Ovary (tissue), 10 donors: ENCODE results near the gene NDUFV1. TPM values are rescaled to one million over a fixed set of nuclear protein-coding genes. Genes with fewer than 3 reads are reported as not detected.

Experiments
- DNase-seq, 5 donors: peaks; one replicate each; pipeline ENCODE4 v3.0.0-alpha.2; 2019 to 2020
- H3K27ac ChIP-seq, 2 donors: fragments of 200-600 bp; one replicate each; pipeline versions ENCODE4 v1.5.1 to v1.8.0; 2019 to 2022
- H3K27me3 ChIP-seq: fragments of 200-600 bp; one replicate; pipeline ENCODE4 v1.8.0; 2022
- H3K36me3 ChIP-seq: fragments of 200-600 bp; sonication (generic); one replicate; pipeline ENCODE4 v1.5.1; 2019
- H3K4me1 ChIP-seq: one replicate; pipeline ENCODE4 v1.8.1; 2013; ENCODE audit warnings: mild to moderate bottlenecking, moderate library complexity; ENCODE audit not compliant: insufficient read depth
- H3K4me3 ChIP-seq: fragments of 200-600 bp; sonication (generic); one replicate; pipeline ENCODE4 v1.5.1; 2017
- H3K9me3 ChIP-seq, 2 donors: fragments of 200-600 bp in 1 of 2; sonication (generic) in 1 of 2; one replicate each; pipeline versions ENCODE4 v1.5.1 to v1.8.1; 2013 to 2019; ENCODE audit warnings: mild to moderate bottlenecking in 1 of 2, moderate library complexity in 1 of 2
- EP300 ChIP-seq: sonication (generic); formaldehyde crosslinking; IDR thresholded peaks from one replicate; pipeline ENCODE4 v1.6.1; 2017; ENCODE audit warnings: antibody characterized with exemption
- POLR2A ChIP-seq: fragments of 450-650 bp; IDR thresholded peaks from one replicate; pipeline ENCODE4 v1.6.1; 2017; ENCODE audit warnings: antibody characterized with exemption, mild to moderate bottlenecking, moderate library complexity
- WGBS, 3 donors: extraction: QIAGEN DNeasy Blood & Tissue Kit in 1 of 3; methylation state at CpG; one replicate each; pipeline versions ENCODE4 v1.1.5 to v1.1.7; 2013 to 2017; 5-methylcytosine and 5-hydroxymethylcytosine counted together
- intact Hi-C, 4 donors: fragments of 100-400 bp; cut with DNase I; formaldehyde crosslinking; loops; one replicate each; pipeline versions ENCODE4 v1.11.0 to v1.15.1; 2022 to 2023
- long read RNA-seq, 3 donors: library from polyadenylated mRNA in 2 of 3; unstranded in 2 of 3; transcript quantifications; one replicate each; pipeline ENCODE4 v2.0.0 and lab custom pipeline, GENCODE V29; 2021 to 2026
- polyA plus RNA-seq, 2 donors: library from polyadenylated mRNA; stranded (reverse); fragments of 200-250 nt in 1 of 2; fragments of 350-450 nt in 1 of 2; fragmentation: Illumina TruSeq in 1 of 2; extraction: RNeasy Lipid Tissue Mini Kit (QIAGEN cat#74804) in 1 of 2; gene quantifications; one replicate each; pipeline ENCODE4 v1.2.3, GENCODE V29; 2013 to 2014
- total RNA-seq, 7 donors: library from RNA; depleted of rRNA in 2 of 7; stranded (reverse); fragments of >200 nt in 2 of 7; fragmentation: NEBNext Ultra II Directional in 3 of 7; extraction: Animal tissue kit (Norgen Biotek cat#: 25700) in 3 of 7; gene quantifications; one replicate each; pipeline versions ENCODE4 v1.1.0 to v1.2.4, GENCODE V29; 2016 to 2023
- TF ChIP-seq, protein P1 (sequence below), 3 donors: fragments of 450-650 bp in 2 of 3; fragments of 200-600 bp in 1 of 3; IDR thresholded peaks; one replicate each; pipeline versions ENCODE4 v1.5.1 to v1.8.0; 2016 to 2022; ENCODE audit warnings: antibody characterized with exemption in 3 of 3, mild to moderate bottlenecking in 1 of 3
- donor health status: DM: no; HTN: no; CAD: no; lungs with moderate emphysema.
- donor health status: DM: no; HTN: no; CAD: no.
- donor health status: Bipolar disorder and iron deficiency.
- donor health status: DM: yes; HTN: yes; CAD: no.
- donor health status: DM: no; HTN: no; CAD: no.
- donor health status: DM: yes; HTN: yes; CAD: no.

Gene NDUFV1
- total RNA-seq: 100 to 1,000 TPM; 143 to 184 (median 169) TPM
- 100 to 1,000 TPM in 1 of 2 donors, 10 to 100 TPM in 1; 47.7 to 133 TPM for polyA plus RNA-seq
- long read RNA-seq, donor 1, transcript NDUFV1-201 (10 exons, 1,596 nt): major isoform, 816 of 1,029 reads
- long read RNA-seq, donor 1, transcript NDUFV1-202 (10 exons, 1,512 nt): minor isoform, 8 of 1,029 reads
- long read RNA-seq, donor 1, transcript NDUFV1-216 (10 exons, 1,503 nt): minor isoform, 17 of 1,029 reads
- long read RNA-seq, donor 1, partial matches to known transcripts: 35 of 1,029 reads
- long read RNA-seq, donor 1, other reads (novel, unspliced or antisense): 149 of 1,029 reads
- long read RNA-seq, donor 2, transcript NDUFV1-228 (2 exons, 573 nt): minor isoform, 5 of 198 reads
- long read RNA-seq, donor 2, transcript NDUFV1-201 (10 exons, 1,596 nt): major isoform, 53 of 198 reads
- long read RNA-seq, donor 2, partial matches to known transcripts: 129 of 198 reads
- long read RNA-seq, donor 2, other reads (novel, unspliced or antisense): 0 of 198 reads
- long read RNA-seq, donor 3, transcript NDUFV1-228 (2 exons, 573 nt): minor isoform, 5 of 284 reads
- long read RNA-seq, donor 3, transcript NDUFV1-201 (10 exons, 1,596 nt): major isoform, 167 of 284 reads
- long read RNA-seq, donor 3, partial matches to known transcripts: 65 of 284 reads
- long read RNA-seq, donor 3, other reads (novel, unspliced or antisense): 42 of 284 reads

- H3K4me1 ChIP-seq: peaks cover 8% of the 10 kb centered on the region
- intact Hi-C loops: no loop called here
- peak within 1 kb of the TSS; percentile 54 to 67 for H3K27ac ChIP-seq
- no peaks in the 10 kb centered on the region for H3K36me3 ChIP-seq
- TF ChIP-seq, protein P1, sequence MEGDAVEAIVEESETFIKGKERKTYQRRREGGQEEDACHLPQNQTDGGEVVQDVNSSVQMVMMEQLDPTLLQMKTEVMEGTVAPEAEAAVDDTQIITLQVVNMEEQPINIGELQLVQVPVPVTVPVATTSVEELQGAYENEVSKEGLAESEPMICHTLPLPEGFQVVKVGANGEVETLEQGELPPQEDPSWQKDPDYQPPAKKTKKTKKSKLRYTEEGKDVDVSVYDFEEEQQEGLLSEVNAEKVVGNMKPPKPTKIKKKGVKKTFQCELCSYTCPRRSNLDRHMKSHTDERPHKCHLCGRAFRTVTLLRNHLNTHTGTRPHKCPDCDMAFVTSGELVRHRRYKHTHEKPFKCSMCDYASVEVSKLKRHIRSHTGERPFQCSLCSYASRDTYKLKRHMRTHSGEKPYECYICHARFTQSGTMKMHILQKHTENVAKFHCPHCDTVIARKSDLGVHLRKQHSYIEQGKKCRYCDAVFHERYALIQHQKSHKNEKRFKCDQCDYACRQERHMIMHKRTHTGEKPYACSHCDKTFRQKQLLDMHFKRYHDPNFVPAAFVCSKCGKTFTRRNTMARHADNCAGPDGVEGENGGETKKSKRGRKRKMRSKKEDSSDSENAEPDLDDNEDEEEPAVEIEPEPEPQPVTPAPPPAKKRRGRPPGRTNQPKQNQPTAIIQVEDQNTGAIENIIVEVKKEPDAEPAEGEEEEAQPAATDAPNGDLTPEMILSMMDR (IDR thresholded peaks at IDR 0.05): peak; percentile 55 to 94 (median 88)
- no peak for TF ChIP-seq EP300
- TF ChIP-seq POLR2A: peak; percentile 51
- DNase-seq: peak; percentile 96 to 98 (median 97)
- 0 to 1% (median 1%) methylated on average over 29 to 69 of the region's 69 CpGs for WGBS, 3 donors
- H3K27me3 ChIP-seq: no peaks in the 10 kb centered on the region
- H3K4me3 ChIP-seq: peak within 1 kb of the TSS; percentile 90
- no peaks in the 10 kb centered on the region for H3K9me3 ChIP-seq
Measured at GRCh38 chr11:67606492-67607295, at the start of gene NDUFV1. Gene NDUFV1 (plus strand): TSS chr11:67606936. CDS start chr11:67607005, 69 bp downstream.

DNA sequence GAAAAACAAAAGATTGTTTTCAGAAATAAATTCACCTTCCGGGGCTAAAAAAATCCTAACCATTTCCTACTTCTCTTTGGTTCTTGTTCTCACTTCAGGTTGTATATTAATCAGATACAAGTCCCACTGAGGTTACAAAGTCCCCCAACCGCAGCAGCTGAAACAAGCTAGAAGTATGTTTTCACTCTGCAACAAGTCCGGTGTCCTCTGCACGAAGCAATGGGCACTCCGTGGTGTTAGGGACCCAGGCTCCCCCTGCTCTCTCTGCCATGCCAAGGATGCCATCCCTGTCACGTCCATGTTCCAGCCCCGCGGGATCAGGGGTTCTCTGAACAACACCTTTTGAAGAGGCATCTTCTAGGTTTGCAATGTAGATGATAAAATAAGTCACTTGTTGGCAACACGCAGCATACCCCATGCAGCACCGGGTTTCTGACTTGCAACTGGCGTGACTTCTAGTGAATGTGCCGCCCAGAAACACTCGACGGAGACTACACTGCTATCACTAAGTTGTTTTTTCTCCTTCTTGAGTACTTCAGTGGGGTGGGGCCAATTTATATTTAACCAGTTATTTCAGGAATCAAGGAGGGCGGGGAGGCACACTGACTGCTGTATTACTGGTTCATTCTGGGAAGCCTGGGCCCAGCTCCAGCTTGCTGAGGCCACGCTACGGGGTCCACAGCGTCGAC, 48.5 kb upstream of the NDUFV1 start:
- no peaks in the 10 kb centered on the region for H3K27me3 ChIP-seq
- TF ChIP-seq, protein P1 (IDR thresholded peaks at IDR 0.05): no peak
- TF ChIP-seq POLR2A (no peak), EP300 (no peak)
- H3K4me1 ChIP-seq: no peaks in the 10 kb centered on the region
- H3K9me3 ChIP-seq: no peaks in the 10 kb centered on the region
- no peaks in the 10 kb centered on the region for H3K36me3 ChIP-seq
- 28 to 47% (median 39%) methylated on average over 19 of the region's 19 CpGs for WGBS, 3 donors
- no peak overlapping the region for H3K4me3 ChIP-seq
- intact Hi-C loops: no loop called here
- no peak for DNase-seq
- H3K27ac ChIP-seq: no peak overlapping the region

GRCh38 chr11:67561971-67562619, 44.6 kb upstream of the NDUFV1 start:
- H3K27me3 ChIP-seq: no peaks in the 10 kb centered on the region
- no peak for DNase-seq
- H3K4me3 ChIP-seq: no peak overlapping the region
- intact Hi-C loops: no loop called here
- H3K27ac ChIP-seq: no peak overlapping the region
- H3K36me3 ChIP-seq: no peaks in the 10 kb centered on the region
- TF ChIP-seq EP300 (no peak), POLR2A (no peak)
- TF ChIP-seq, protein P1 (IDR thresholded peaks at IDR 0.05): no peak
- H3K9me3 ChIP-seq: no peaks in the 10 kb centered on the region
- H3K4me1 ChIP-seq: peaks cover 5% of the 10 kb centered on the region
- WGBS, 3 donors: 73 to 80% (median 78%) methylated on average over 10 of the region's 10 CpGs
